LNCaP clone FGC (cell line): ENCODE results near the gene GLI3.

Source experiments
- DNase-seq: peaks from one replicate; pipeline ENCODE4 v3.0.0-alpha.2; 2011; ENCODE audit warnings: low read depth
- H3K4me3 ChIP-seq: 2 replicates; pipeline ENCODE4 v1.5.1; 2011; ENCODE audit warnings: mild to moderate bottlenecking, low read depth, low read length, control low read depth
- CTCF ChIP-seq: IDR thresholded peaks from 2 replicates; pipeline ENCODE4 v1.5.1; 2012; ENCODE audit warnings: mild to moderate bottlenecking; ENCODE audit not compliant: control insufficient read depth, insufficient read depth; ENCODE audit errors: extremely low read depth

The GLI3 gene

GRCh38 chr7:42017349-42017986 lies 219.5 kb downstream of the GLI3 start:
- no peak for DNase-seq
- no peak for TF ChIP-seq CTCF
- H3K4me3 ChIP-seq = no peak overlapping the region

- no peak for DNase-seq
- no peak for TF ChIP-seq CTCF
- no peak overlapping the region for H3K4me3 ChIP-seq
Observed at GRCh38 chr7:42016517-42016916, 220.5 kb downstream of the GLI3 start.

- peak; percentile 96 for TF ChIP-seq CTCF
- peak; percentile 63 for DNase-seq
- H3K4me3 ChIP-seq = no peak overlapping the region
Observed at GRCh38 chr7:42014625-42015618, 222.1 kb downstream of the GLI3 start.

- TF ChIP-seq CTCF = no peak
- no peak for DNase-seq
- H3K4me3 ChIP-seq = no peak overlapping the region
Observed at GRCh38 chr7:42012786-42013360, 224.1 kb downstream of the GLI3 start.

- DNase-seq = no peak
- no peak for TF ChIP-seq CTCF
- no peak overlapping the region for H3K4me3 ChIP-seq
Observed at GRCh38 chr7:42012313-42012712, 224.7 kb downstream of the GLI3 start.

- no peak for DNase-seq
- no peak for TF ChIP-seq CTCF
- H3K4me3 ChIP-seq = no peak overlapping the region
Observed at GRCh38 chr7:42011846-42012245, 225.2 kb downstream of the GLI3 start.
